A172 (cell line): ENCODE results near the gene RERE. TPM values are rescaled to one million over a fixed set of nuclear protein-coding genes. Genes with fewer than 3 reads are reported as not detected.
"Not testable (repeated sequence)": the region's sequence is repeated elsewhere in the genome, so short reads cannot be mapped to it uniquely, and the experiment has no call there.

Experiments
- DNase-seq: peaks from one replicate; pipeline ENCODE4 v3.0.0-alpha.2; 2015; ENCODE audit warnings: low spot score
- total RNA-seq: library from RNA; depleted of rRNA; stranded (reverse); fragments of >200 nt; shearing (Covaris generic); gene quantifications from 2 replicates; pipeline ENCODE4 v1.2.3, GENCODE V29; 2014

The RERE gene
- total RNA-seq, 1 experiment from 2014 or later = 7.0 TPM

GRCh38 chr1:8641377-8641997 is 176.0 kb downstream of the RERE start:
- no peak for DNase-seq

- DNase-seq = no peak
Measured at GRCh38 chr1:8640950-8641349, 176.5 kb downstream of the RERE start.

GRCh38 chr1:8639148-8639547 is 178.3 kb downstream of the RERE start:
- no peak for DNase-seq

GRCh38 chr1:8633741-8634501 is 183.5 kb downstream of the RERE start:
- DNase-seq = no peak

- no peak for DNase-seq
Measured at GRCh38 chr1:8632102-8632501, 185.3 kb downstream of the RERE start.

- no peak for DNase-seq
Measured at GRCh38 chr1:8631163-8631562, 186.3 kb downstream of the RERE start.

GRCh38 chr1:8629241-8630091 is 188.0 kb downstream of the RERE start:
- DNase-seq = no peak

- no peak for DNase-seq
Measured at GRCh38 chr1:8628606-8629005, 188.8 kb downstream of the RERE start.

GRCh38 chr1:8627728-8628127 is 189.7 kb downstream of the RERE start:
- DNase-seq = no peak

- DNase-seq = peak; percentile 89
Measured at GRCh38 chr1:8625981-8626898, 191.2 kb downstream of the RERE start.

GRCh38 chr1:8625491-8625890 is 191.9 kb downstream of the RERE start:
- no peak for DNase-seq

- DNase-seq = not testable (repeated sequence)
Measured at GRCh38 chr1:8623651-8624192, 193.7 kb downstream of the RERE start.

GRCh38 chr1:8621785-8622348 is 195.6 kb downstream of the RERE start:
- DNase-seq = not testable (repeated sequence)

- DNase-seq = not testable (repeated sequence)
Measured at GRCh38 chr1:8621034-8621582, 196.3 kb downstream of the RERE start.

GRCh38 chr1:8619917-8620502 is 197.4 kb downstream of the RERE start:
- not testable (repeated sequence) for DNase-seq

- not testable (repeated sequence) for DNase-seq
Measured at GRCh38 chr1:8619419-8619818, 198.0 kb downstream of the RERE start.

- peak; percentile 35 for DNase-seq
Measured at GRCh38 chr1:8616791-8617190, 200.6 kb downstream of the RERE start.

GRCh38 chr1:8611634-8612515 is 205.6 kb downstream of the RERE start:
- not testable (repeated sequence) for DNase-seq

- DNase-seq = no peak
Measured at GRCh38 chr1:8607906-8608305, 209.5 kb downstream of the RERE start.
